ENCODE data around the gene XYLT1. TPM values are rescaled to one million over a fixed set of nuclear protein-coding genes. Genes with fewer than 3 reads are reported as not detected.

Gene XYLT1
- total RNA-seq, 1 experiment from 2014 or later, result 25.0 TPM

GRCh38 chr16:17215306-17215705 lies 255.5 kb downstream of the XYLT1 start (continued):
- TF ChIP-seq PRDM15 (CRISPR knock-in tag; IDR thresholded peaks at IDR 0.05) (no peak), ATF6 (CRISPR knock-in tag; IDR thresholded peaks at IDR 0.05) (no peak), ZNF425 (CRISPR knock-in tag; conservative IDR thresholded peaks at IDR 0.05) (no peak), PREB (CRISPR knock-in tag; IDR thresholded peaks at IDR 0.05; ENCODE audit: borderline replicate concordance) (no peak)

- no peak for ATAC-seq
- no peak for DNase-seq (ENCODE audit: low spot score)
- no peak overlapping the region for H3K4me3 Mint-ChIP-seq
- TF ChIP-seq GABPB1 (CRISPR knock-in tag; IDR thresholded peaks at IDR 0.05), result no peak
- ChIA-PET POLR2A (no interaction called here), CTCF (no interaction called here)
- peaks cover 19% of the 10 kb centered on the region for H3K4me1 Mint-ChIP-seq
- peaks cover 8% of the 10 kb centered on the region for H3K9me3 Mint-ChIP-seq
- peaks cover 10% of the 10 kb centered on the region for H3K36me3 Mint-ChIP-seq
- H3K27ac Mint-ChIP-seq, result no peak overlapping the region
- H3K27me3 Mint-ChIP-seq (ENCODE audit: low read depth), result no peaks in the 10 kb centered on the region
These were observed 256.8 kb downstream of the XYLT1 start for GRCh38 chr16:17213974-17214373.

GRCh38 chr16:17213025-17213424 lies 257.7 kb downstream of the XYLT1 start:
- no peak for DNase-seq (ENCODE audit: low spot score)
- Mint-ChIP-seq H3K4me1 (peaks cover 19% of the 10 kb centered on the region), H3K27ac (no peak overlapping the region), H3K36me3 (peaks cover 10% of the 10 kb centered on the region), H3K27me3 (ENCODE audit: low read depth) (no peaks in the 10 kb centered on the region), H3K4me3 (no peak overlapping the region), H3K9me3 (peaks cover 8% of the 10 kb centered on the region)
- ChIA-PET CTCF (no interaction called here), POLR2A (no interaction called here)
- TF ChIP-seq RORB (CRISPR knock-in tag; IDR thresholded peaks at IDR 0.05) (no peak), AFF4 (CRISPR knock-in tag; IDR thresholded peaks at IDR 0.05; ENCODE audit: borderline replicate concordance) (no peak), FOXP1 (CRISPR knock-in tag; IDR thresholded peaks at IDR 0.05; ENCODE audit: borderline replicate concordance) (no peak), ESRRA (CRISPR knock-in tag; IDR thresholded peaks at IDR 0.05; ENCODE audit: borderline replicate concordance) (no peak), EMX1 (CRISPR knock-in tag; IDR thresholded peaks at IDR 0.05) (no peak), MAX (CRISPR knock-in tag; IDR thresholded peaks at IDR 0.05) (no peak)
- ATAC-seq, result no peak
